ENCODE data around the gene CTRB2.
"Not testable (repeated sequence)": the region's sequence is repeated elsewhere in the genome, so short reads cannot be mapped to it uniquely, and the experiment has no call there.

Gene CTRB2

GRCh38 chr16:75242436-75243078 is 35.6 kb upstream of the CTRB2 start:
- DNase-seq: not testable (repeated sequence)

DNA sequence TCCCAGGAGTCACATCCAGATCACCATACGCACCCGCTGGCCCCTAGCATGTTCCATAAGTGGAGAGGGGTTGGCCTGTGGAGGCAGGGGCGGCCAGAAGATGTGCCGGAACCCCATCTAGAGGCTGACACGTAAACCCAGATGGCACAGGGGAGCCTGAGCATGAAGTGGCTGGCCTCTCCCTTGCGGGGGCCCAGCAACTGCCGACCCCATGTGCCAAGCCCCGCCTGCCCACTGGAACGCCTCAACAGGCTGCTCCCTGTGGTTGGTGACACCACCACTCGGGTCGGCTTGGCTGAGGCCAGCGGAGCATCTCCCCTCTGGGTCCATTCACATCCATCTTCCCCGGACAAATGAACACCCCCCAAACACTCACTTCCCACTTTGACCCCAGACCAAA is 35.0 kb upstream of the CTRB2 start:
- DNase-seq: no peak

GRCh38 chr16:75241412-75241811 is 34.5 kb upstream of the CTRB2 start:
- no peak for DNase-seq

DNA sequence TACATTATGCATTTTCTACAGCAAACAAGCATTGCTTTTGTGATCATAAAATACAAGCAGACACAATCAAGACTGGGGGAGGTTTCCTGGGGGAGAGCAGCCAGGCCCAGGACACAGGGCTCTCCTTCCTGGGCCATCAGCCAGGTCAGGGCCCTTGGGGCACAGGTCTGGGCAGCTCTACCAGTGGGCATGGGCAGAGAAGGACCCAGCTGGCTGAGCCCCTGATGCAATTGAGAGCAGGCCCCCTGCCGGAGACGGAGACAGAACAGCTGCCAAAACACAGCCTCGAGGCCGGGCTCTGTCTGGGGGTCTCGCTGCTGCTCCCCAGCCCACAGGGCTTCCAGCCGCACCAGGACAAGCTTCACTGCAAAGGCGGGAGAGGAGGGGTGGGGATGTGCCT is 33.7 kb upstream of the CTRB2 start:
- not testable (repeated sequence) for DNase-seq

GRCh38 chr16:75239542-75240122 is 32.7 kb upstream of the CTRB2 start:
- no peak for DNase-seq

- DNase-seq: no peak
Observed at GRCh38 chr16:75238853-75239541, 32.0 kb upstream of the CTRB2 start.

DNA sequence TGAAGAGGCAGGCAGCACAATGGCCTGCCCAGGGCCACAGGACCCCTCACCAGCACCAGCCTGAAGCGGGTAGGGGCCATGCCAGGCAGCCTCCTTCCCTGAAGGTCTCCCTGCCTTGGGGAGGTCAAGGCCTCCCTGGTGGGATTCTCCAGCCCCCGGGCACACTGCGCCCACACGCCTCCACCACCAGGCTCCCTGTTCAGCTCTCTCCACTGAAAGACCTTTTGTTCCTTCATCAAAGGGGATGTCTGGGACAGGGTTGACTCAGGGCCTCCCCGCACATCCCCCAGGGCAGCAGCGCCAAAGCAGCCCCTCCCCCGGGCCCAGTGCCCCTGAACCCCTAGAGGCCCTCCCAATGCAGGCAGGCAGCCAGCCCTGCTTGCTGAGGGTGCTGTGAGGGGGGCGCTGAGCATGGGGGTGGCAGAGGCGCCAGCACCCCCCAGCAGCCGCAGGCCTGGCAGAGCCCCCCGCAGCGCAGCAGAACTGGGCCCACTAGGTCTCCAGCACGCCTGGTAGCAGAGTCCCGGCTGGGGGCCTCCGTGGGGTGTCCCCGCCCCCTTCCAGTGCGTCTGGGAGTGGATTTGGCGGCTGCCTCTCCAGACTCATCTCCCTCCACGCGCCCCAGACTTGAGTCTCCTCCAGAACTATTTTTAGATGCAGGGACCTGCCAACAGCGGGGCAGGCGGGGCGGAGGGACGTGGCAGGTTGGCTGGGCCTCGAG is 31.3 kb upstream of the CTRB2 start:
- peak; percentile 92 for DNase-seq

GRCh38 chr16:75237398-75238131 is 30.6 kb upstream of the CTRB2 start:
- DNase-seq: no peak

DNA sequence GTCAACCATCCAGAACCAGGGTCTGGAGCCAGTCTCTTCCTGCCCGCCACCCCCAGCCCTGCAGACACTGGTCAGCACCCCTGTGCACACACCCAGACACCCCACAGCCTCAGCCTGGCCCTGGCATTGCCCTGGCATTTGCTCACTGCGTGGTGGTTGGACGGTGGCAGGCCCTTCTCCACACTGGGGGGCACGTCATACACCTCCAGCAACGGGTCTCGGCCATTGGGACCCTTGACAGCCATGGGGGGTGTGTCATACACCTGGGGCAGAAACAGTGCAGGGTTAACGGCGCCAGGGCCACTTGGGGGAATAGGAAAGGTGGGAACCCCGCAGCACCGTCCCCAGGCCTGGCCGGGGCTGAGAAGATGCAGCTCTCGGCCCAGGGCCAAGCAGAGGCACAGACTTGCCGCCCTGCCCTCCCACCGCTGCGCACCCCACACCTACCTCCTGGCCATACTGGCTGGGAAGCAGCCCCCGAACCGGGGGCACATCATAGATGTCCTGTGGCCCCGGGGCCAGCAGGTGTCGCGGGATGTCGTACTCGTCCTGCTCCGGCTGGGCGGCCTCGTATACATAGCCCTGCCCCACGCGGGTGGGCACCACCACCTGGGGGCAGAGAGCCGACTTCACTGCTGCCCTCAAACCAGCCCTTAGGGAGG is 29.9 kb upstream of the CTRB2 start:
- DNase-seq: no peak

DNA sequence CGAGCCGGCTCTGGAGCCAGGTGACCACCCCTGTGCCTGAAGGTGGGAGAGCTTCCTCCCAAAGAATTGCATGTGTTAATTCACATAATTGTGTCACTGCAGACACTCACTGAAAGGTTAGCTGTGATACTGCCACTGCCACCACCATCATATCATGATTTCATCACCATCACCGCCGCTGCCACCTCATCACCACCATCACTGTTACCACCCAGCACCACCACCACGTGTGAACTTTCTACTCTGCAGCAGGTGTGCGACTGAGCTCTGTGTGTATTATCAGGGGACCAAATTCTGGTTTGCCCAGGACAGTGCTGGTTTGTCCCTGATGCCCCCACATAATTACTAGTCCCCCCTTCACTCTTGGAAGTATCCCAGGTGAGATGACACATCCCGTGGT is 29.3 kb upstream of the CTRB2 start:
- DNase-seq: no peak

- DNase-seq: no peak
Observed at GRCh38 chr16:75235721-75236193, 28.8 kb upstream of the CTRB2 start.

DNA sequence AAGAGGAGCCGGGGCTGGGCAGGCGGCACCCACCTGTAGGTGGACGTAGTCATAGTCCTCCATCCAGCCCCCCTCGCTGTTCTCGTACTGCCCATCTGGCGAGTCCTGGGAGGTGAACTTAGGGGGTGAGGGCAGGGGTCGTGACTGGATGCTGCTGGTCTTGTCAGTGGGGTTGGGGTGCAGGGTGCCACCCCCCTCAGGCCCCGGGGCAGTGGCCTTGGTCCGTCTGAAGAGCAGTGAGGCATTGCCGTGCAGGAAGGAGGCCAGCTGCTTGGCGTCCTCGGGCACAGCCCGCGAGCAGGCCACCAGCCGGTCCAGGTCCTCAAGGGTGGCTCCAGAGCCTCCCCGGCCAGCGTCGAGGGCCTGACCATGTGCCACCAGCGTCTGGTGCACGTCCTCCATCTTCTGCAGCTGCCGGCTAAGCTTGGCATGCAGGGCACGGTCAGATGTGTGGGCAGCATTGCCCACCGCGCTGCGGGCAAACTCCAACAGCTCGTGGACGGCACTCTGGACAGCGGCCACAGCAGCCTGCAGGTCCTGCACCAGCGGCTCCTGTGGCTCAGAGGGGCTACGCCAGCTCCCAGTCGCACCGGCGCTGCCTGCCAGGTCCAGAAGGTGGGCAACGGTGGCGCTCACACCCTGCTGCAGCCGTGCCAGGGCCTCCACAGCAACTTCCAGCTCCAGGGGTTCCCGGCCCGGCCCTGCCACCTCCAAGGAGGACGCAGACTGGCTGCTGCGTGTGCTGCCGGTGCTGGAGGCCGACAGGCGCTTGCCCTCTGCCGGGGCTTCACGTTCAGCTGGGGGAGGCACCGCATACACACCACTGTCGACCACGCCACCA is 28.1 kb upstream of the CTRB2 start:
- DNase-seq: no peak

GRCh38 chr16:75233611-75233938 is 26.6 kb upstream of the CTRB2 start:
- DNase-seq: no peak

DNA sequence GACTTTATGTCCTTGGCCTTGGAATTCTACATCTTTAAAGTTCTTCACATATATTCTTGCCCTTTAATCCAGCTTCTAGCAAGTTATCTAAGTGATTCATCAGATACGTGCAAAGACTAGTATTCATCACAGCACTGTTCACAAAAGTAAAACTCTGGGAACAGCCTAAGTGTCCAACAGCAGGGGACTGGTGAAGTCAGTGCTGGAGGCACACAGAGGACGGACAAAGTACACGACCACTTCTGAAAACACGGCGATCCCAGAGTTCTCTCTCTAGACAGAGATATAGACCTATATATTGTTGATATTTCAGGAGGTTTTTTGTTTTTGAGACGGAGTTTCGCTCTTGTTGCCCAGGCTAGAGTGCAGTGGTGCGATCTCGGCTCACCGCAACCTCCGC is 24.6 kb upstream of the CTRB2 start:
- DNase-seq: no peak

- DNase-seq: no peak
Observed at GRCh38 chr16:75230471-75231110, 23.6 kb upstream of the CTRB2 start.

DNA sequence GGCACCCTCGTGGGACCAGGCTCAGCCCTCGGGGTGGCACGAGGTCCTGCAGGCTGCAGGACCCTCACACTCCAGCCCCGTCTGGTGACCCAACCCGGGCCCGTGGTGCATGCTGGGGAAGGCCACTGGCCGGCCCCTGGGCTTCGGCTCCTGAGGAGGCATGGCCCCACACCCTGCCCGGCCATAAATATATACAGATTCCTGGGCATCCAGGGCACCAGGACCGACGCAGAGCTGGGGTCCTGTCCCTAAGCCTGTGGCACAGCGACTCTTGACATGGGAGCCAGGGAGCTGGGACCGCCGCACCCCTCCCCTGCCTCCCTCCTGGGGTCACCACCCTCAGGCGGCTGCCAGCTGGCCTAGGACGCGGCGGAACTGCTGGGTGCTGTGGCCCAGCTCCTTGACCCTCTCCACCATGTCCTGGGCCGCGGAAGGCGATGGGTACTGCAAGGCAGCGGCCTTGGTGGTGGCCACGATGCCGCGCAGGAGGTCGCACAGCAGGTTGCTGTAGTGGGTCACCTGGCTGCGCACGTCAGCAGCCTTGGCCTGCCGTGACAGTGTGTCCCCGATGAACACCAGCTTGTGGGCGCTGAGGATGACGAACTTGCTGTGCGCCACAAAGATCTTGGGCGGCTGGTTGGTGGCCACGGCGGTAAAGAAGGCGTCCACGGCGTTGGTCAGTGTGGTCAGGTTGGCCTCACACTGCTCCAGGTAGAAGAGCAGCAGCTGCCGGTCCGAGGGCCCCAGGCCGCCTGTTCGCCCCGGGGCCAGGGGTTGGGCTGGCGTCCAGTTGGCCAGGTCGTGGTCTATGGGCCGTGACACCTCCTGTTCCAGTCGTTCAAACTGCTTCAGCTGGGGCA is 22.4 kb upstream of the CTRB2 start:
- DNase-seq: no peak

DNA sequence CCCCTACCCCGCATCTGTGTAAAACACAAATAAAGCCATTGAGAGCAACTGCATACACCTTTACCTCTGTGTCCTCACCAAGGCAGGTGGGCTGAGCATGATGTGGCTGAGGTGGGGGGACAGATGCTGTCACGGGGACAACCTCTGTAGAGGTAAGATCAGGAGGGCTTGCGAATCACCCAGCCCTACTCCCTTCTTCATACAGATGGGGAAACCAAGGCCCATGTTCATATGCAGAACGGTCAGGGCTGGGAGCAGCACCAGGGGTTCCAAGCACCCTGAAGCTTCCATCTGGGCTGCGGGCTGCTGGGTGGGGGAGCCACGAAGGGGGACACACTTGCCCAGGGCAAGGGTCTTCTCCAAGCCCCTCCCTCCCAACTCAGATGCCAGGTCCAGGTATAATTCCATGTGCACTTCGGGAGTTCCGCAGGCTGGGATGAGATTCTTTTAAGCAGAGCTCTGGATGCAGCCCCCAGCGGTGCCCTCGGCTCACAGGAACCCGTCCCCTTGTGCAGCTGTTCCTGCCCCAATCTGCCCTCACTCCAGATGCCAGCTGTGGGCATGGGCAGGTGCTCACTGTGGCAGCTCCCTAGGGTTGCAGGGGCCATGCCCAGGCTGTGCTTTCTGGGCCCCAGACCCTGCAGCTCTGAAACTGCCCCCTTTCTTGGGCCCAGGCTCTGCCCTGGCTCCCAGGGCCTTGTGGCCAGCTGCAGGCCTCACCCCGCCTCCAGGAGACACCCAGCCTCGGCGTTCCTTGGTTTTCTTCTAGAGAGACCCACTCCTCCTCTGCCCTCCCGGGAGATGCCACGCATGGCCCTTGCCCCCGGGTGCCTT is 21.4 kb upstream of the CTRB2 start:
- DNase-seq: no peak

- no peak for DNase-seq
Observed at GRCh38 chr16:75227361-75228142, 20.6 kb upstream of the CTRB2 start.
